ENCODE data around the gene DYRK1A.

Gene DYRK1A

GRCh38 chr21:37424396-37424795 lies 57.8 kb downstream of the DYRK1A start:
- no peaks in the 10 kb centered on the region for H3K27me3 ChIP-seq (replicated peaks; ENCODE audit: insufficient read depth, low read length)
- H3K36me3 ChIP-seq (replicated peaks; ENCODE audit: insufficient read depth, low read length), result no peaks in the 10 kb centered on the region
- no peak overlapping the region for H3K4me2 ChIP-seq (ENCODE audit: low read depth, low read length)
- no peaks in the 10 kb centered on the region for H3K9me3 ChIP-seq (replicated peaks; ENCODE audit: insufficient read depth, low read length)
- no peaks in the 10 kb centered on the region for H3K4me1 ChIP-seq (ENCODE audit: low read length)
- TF ChIP-seq EZH2phosphoT487 (IDR thresholded peaks at IDR 0.05; ENCODE audit: low read length), result no peak
- TF ChIP-seq CTCF (IDR thresholded peaks at IDR 0.05; ENCODE audit: low read length), result no peak
- TF ChIP-seq EZH2 (optimal IDR thresholded peaks at IDR 0.05; ENCODE audit: low read depth, low read length), result no peak
- H4K20me1 ChIP-seq (ENCODE audit: insufficient read depth, low read length), result peaks cover 20% of the 10 kb centered on the region
- no peak overlapping the region for H3K4me3 ChIP-seq (ENCODE audit: low read length)
- H2AFZ ChIP-seq (ENCODE audit: low read length), result no peak overlapping the region
- no peaks in the 10 kb centered on the region for H3K9me2 ChIP-seq (replicated peaks; ENCODE audit: insufficient read depth, low read length)
- no peak overlapping the region for H3K9ac ChIP-seq (ENCODE audit: low read length)
- no peaks in the 10 kb centered on the region for H3F3A ChIP-seq (ENCODE audit: insufficient read depth, low read length)
- H3K27ac ChIP-seq (ENCODE audit: low read length), result no peak overlapping the region
- no peak for DNase-seq
- H3K79me2 ChIP-seq (ENCODE audit: low read length), result peaks cover 88% of the 10 kb centered on the region

- H4K20me1 ChIP-seq (ENCODE audit: insufficient read depth, low read length), result peaks cover 15% of the 10 kb centered on the region
- H3K4me2 ChIP-seq (ENCODE audit: low read depth, low read length), result no peak overlapping the region
- no peak overlapping the region for H3K4me3 ChIP-seq (ENCODE audit: low read length)
- H3K27ac ChIP-seq (ENCODE audit: low read length), result no peak overlapping the region
- H3K4me1 ChIP-seq (ENCODE audit: low read length), result no peaks in the 10 kb centered on the region
- no peaks in the 10 kb centered on the region for H3K9me2 ChIP-seq (replicated peaks; ENCODE audit: insufficient read depth, low read length)
- H3K36me3 ChIP-seq (replicated peaks; ENCODE audit: insufficient read depth, low read length), result no peaks in the 10 kb centered on the region
- peaks cover 88% of the 10 kb centered on the region for H3K79me2 ChIP-seq (ENCODE audit: low read length)
- no peaks in the 10 kb centered on the region for H3K27me3 ChIP-seq (replicated peaks; ENCODE audit: insufficient read depth, low read length)
- H2AFZ ChIP-seq (ENCODE audit: low read length), result no peak overlapping the region
- no peak overlapping the region for H3K9ac ChIP-seq (ENCODE audit: low read length)
- no peaks in the 10 kb centered on the region for H3F3A ChIP-seq (ENCODE audit: insufficient read depth, low read length)
- TF ChIP-seq EZH2phosphoT487 (IDR thresholded peaks at IDR 0.05; ENCODE audit: low read length) (no peak), EZH2 (optimal IDR thresholded peaks at IDR 0.05; ENCODE audit: low read depth, low read length) (no peak), CTCF (IDR thresholded peaks at IDR 0.05; ENCODE audit: low read length) (no peak)
- H3K9me3 ChIP-seq (replicated peaks; ENCODE audit: insufficient read depth, low read length), result no peaks in the 10 kb centered on the region
- no peak for DNase-seq
Measured at GRCh38 chr21:37425001-37425400, 58.4 kb downstream of the DYRK1A start.

- Histone ChIP-seq H3K4me3 (ENCODE audit: low read length) (no peak overlapping the region), H2AFZ (ENCODE audit: low read length) (no peak overlapping the region), H3K79me2 (ENCODE audit: low read length) (peaks cover 88% of the 10 kb centered on the region), H4K20me1 (ENCODE audit: insufficient read depth, low read length) (peaks cover 14% of the 10 kb centered on the region; the same call in 1 of the 2 replicates), H3K9me3 (replicated peaks; ENCODE audit: insufficient read depth, low read length) (no peaks in the 10 kb centered on the region), H3K27ac (ENCODE audit: low read length) (no peak overlapping the region), H3K36me3 (replicated peaks; ENCODE audit: insufficient read depth, low read length) (no peaks in the 10 kb centered on the region), H3K9me2 (replicated peaks; ENCODE audit: insufficient read depth, low read length) (no peaks in the 10 kb centered on the region), H3K4me1 (ENCODE audit: low read length) (no peaks in the 10 kb centered on the region), H3K4me2 (ENCODE audit: low read depth, low read length) (no peak overlapping the region), H3F3A (ENCODE audit: insufficient read depth, low read length) (no peaks in the 10 kb centered on the region), H3K27me3 (replicated peaks; ENCODE audit: insufficient read depth, low read length) (no peaks in the 10 kb centered on the region), H3K9ac (ENCODE audit: low read length) (no peak overlapping the region)
- no peak for DNase-seq
- TF ChIP-seq EZH2 (optimal IDR thresholded peaks at IDR 0.05; ENCODE audit: low read depth, low read length), result no peak
Measured at GRCh38 chr21:37425684-37426083, 59.1 kb downstream of the DYRK1A start.

GRCh38 chr21:37427221-37427620 lies 60.6 kb downstream of the DYRK1A start:
- Histone ChIP-seq H3K4me1 (ENCODE audit: low read length) (no peaks in the 10 kb centered on the region), H3K27me3 (replicated peaks; ENCODE audit: insufficient read depth, low read length) (no peaks in the 10 kb centered on the region), H2AFZ (ENCODE audit: low read length) (no peak overlapping the region), H3K36me3 (replicated peaks; ENCODE audit: insufficient read depth, low read length) (no peaks in the 10 kb centered on the region), H3K4me2 (ENCODE audit: low read depth, low read length) (no peak overlapping the region), H3K9me3 (replicated peaks; ENCODE audit: insufficient read depth, low read length) (no peaks in the 10 kb centered on the region), H3F3A (ENCODE audit: insufficient read depth, low read length) (no peaks in the 10 kb centered on the region), H3K27ac (ENCODE audit: low read length) (no peak overlapping the region), H3K9me2 (replicated peaks; ENCODE audit: insufficient read depth, low read length) (no peaks in the 10 kb centered on the region), H4K20me1 (ENCODE audit: insufficient read depth, low read length) (peaks cover 10% of the 10 kb centered on the region; the same call in 1 of the 2 replicates), H3K4me3 (ENCODE audit: low read length) (no peak overlapping the region), H3K9ac (ENCODE audit: low read length) (no peak overlapping the region), H3K79me2 (ENCODE audit: low read length) (peaks cover 90% of the 10 kb centered on the region)
- DNase-seq, result no peak
- TF ChIP-seq EZH2 (optimal IDR thresholded peaks at IDR 0.05; ENCODE audit: low read depth, low read length) (no peak), CTCF (IDR thresholded peaks at IDR 0.05; ENCODE audit: low read length) (no peak), EZH2phosphoT487 (IDR thresholded peaks at IDR 0.05; ENCODE audit: low read length) (no peak)

Measured in MM.1S (cell line).